ENCODE data around the gene STK33. TPM values are rescaled to one million over a fixed set of nuclear protein-coding genes. Genes with fewer than 3 reads are reported as not detected.

STK33 gene
- polyA plus RNA-seq, 1 of the 3 experiments (the other 2 are of a cell fraction) = 12.3 TPM

DNA sequence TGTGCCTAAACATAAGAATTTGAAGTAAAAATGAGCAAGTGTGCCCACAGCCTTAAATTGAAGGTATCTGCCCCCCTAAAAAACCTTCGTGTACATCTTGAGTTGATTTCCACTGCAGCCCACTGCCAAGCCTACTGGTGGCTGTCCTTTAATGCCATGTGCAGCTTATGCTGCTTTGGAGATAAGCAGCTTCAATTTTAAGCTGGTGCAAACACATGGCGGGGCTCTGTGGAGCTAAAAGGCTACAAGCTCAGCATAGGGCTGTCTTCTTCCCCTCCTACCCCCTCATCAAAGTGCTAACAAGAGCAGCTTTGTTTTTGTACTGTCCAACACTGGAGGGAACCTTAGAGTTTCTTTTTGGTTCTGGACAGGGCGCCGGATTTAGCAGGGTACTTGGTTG lies 201.9 kb downstream of the STK33 start (continued):
- TF ChIP-seq EP300 (IDR thresholded peaks at IDR 0.05; ENCODE audit: borderline replicate concordance in 1 of 2, low read depth in 1 of 2, low read length in 1 of 2) (no peak), EZH2phosphoT487 (IDR thresholded peaks at IDR 0.05; ENCODE audit: borderline replicate concordance, low read depth) (no peak), JUND (IDR thresholded peaks at IDR 0.05) (no peak), FOXM1 (IDR thresholded peaks at IDR 0.05; ENCODE audit: low read depth) (no peak)
- TF ChIP-seq, protein P1, sequence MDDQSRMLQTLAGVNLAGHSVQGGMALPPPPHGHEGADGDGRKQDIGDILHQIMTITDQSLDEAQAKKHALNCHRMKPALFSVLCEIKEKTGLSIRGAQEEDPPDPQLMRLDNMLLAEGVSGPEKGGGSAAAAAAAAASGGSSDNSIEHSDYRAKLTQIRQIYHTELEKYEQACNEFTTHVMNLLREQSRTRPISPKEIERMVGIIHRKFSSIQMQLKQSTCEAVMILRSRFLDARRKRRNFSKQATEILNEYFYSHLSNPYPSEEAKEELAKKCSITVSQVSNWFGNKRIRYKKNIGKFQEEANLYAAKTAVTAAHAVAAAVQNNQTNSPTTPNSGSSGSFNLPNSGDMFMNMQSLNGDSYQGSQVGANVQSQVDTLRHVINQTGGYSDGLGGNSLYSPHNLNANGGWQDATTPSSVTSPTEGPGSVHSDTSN (IDR thresholded peaks at IDR 0.05) = no peak
- TF ChIP-seq, protein P2, sequence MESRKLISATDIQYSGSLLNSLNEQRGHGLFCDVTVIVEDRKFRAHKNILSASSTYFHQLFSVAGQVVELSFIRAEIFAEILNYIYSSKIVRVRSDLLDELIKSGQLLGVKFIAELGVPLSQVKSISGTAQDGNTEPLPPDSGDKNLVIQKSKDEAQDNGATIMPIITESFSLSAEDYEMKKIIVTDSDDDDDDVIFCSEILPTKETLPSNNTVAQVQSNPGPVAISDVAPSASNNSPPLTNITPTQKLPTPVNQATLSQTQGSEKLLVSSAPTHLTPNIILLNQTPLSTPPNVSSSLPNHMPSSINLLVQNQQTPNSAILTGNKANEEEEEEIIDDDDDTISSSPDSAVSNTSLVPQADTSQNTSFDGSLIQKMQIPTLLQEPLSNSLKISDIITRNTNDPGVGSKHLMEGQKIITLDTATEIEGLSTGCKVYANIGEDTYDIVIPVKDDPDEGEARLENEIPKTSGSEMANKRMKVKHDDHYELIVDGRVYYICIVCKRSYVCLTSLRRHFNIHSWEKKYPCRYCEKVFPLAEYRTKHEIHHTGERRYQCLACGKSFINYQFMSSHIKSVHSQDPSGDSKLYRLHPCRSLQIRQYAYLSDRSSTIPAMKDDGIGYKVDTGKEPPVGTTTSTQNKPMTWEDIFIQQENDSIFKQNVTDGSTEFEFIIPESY (IDR thresholded peaks at IDR 0.05; ENCODE audit: borderline replicate concordance, low read depth) = no peak

DNA sequence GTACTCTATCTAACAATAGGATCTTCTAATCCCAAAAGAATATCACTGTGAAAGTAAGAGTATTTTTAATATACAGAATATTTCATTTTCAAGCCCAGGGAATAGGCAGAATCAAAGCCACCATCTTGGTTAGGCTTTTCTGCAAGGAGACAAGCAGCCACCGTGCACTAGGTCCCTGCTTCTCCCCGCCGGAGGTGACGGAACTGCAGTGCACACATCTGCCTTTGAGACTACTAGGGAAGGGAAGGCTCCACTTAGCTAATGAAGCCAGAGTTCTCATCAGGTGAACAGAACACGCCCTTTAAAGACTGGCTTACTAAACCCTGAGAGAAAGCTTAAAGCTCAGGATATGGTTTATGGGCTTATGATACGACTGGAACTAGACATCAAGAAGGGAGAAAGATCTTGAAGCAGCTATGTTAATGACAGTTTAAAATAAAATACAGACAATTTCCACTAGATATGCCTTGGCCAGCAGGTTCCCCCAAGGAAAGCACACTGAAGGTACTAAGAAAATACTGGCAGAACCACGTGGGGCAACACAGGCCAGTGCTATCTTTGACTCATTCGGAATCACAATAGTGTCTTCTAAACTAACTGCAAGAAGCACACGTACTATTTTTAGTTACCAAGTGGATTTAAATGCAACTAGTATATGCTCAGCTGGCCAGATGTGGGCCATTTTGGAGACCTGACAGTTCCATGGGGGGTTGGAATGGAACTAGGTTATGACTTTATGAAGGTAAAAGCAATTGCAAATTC lies 203.0 kb downstream of the STK33 start:
- DNase-seq = no peak
- Histone ChIP-seq H3K27me3 (ENCODE audit: insufficient read depth) (no peaks in the 10 kb centered on the region), H2AFZ (ENCODE audit: low read depth) (no peak overlapping the region), H3K9me3 (no peaks in the 10 kb centered on the region), H3K9me2 (no peaks in the 10 kb centered on the region), H3K79me2 (ENCODE audit: insufficient read depth) (no peaks in the 10 kb centered on the region), H4K20me1 (ENCODE audit: insufficient read depth) (no peaks in the 10 kb centered on the region), H3K4me1 (ENCODE audit: control insufficient read depth in 1 of 2, insufficient read depth in 2 of 2, low read depth in 1 of 2, low read length in 1 of 2) (peaks cover 0 to 11% of the 10 kb centered on the region in 2 experiments; a peak in 1 of 4 replicates), H3K27ac (ENCODE audit: low read depth in 2 of 2, low read length in 1 of 2) (no peak overlapping the region), H3K9ac (no peak overlapping the region), H3F3A (replicated peaks; ENCODE audit: insufficient read depth) (no peaks in the 10 kb centered on the region), H3K4me3 (ENCODE audit: low read depth in 2 of 2, low read length in 1 of 2) (no peak overlapping the region), H3K36me3 (replicated peaks in 1 of 2; ENCODE audit: control insufficient read depth in 1 of 2, insufficient read depth in 2 of 2, low read length in 1 of 2) (no peaks in the 10 kb centered on the region), H3K4me2 (no peak overlapping the region)
- CTCF ChIA-PET = interaction anchor here (1.8 kb wide), 1 partner anchor 9 kb away, joined by 4 read pairs; no protein-coding TSS in a partner anchor
- POLR2A ChIA-PET = no interaction called here
- WGBS (ENCODE audit: low lambda C conversion rate) = 86% methylated on average over 9 of the region's 9 CpGs
- TF ChIP-seq USF1 (IDR thresholded peaks at IDR 0.05; ENCODE audit: borderline replicate concordance, low read depth) (no peak), TEAD4 (IDR thresholded peaks at IDR 0.05; ENCODE audit: borderline replicate concordance, insufficient read depth) (no peak), SIN3A (IDR thresholded peaks at IDR 0.05; ENCODE audit: borderline replicate concordance, low read depth, low read length) (no peak)
- TF ChIP-seq, protein P3, sequence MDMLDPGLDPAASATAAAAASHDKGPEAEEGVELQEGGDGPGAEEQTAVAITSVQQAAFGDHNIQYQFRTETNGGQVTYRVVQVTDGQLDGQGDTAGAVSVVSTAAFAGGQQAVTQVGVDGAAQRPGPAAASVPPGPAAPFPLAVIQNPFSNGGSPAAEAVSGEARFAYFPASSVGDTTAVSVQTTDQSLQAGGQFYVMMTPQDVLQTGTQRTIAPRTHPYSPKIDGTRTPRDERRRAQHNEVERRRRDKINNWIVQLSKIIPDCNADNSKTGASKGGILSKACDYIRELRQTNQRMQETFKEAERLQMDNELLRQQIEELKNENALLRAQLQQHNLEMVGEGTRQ (IDR thresholded peaks at IDR 0.05; ENCODE audit: borderline replicate concordance, low read depth, low read length) = no peak
